ENCODE measurements around the gene GATA2. TPM values are rescaled to one million over a fixed set of nuclear protein-coding genes. Genes with fewer than 3 reads are reported as not detected.

The GATA2 gene
- total RNA-seq, 1 experiment from 2014 or later = 12.5 TPM

- intact Hi-C loops (cut with micrococcal nuclease; ENCODE audit: unreplicated experiment) = no loop called here
- Histone ChIP-seq H3K27me3 (replicated peaks; ENCODE audit: control insufficient read depth, insufficient read depth, low read length) (no peaks in the 10 kb centered on the region), H3K4me1 (peaks cover 39% of the 10 kb centered on the region), H3K36me3 (ENCODE audit: control insufficient read depth, insufficient read depth, low read length) (no peaks in the 10 kb centered on the region; the same call in 1 of the 2 replicates), H3K4me3 (ENCODE audit: low read depth, low read length) (peak overlapping the region; percentile 39), H3K9me3 (no peaks in the 10 kb centered on the region)
- peak; percentile 60 to 63 for DNase-seq
- H3K27ac Mint-ChIP-seq (ENCODE audit: unreplicated experiment) = peak overlapping the region; percentile 48
- POLR2A ChIA-PET = interaction anchor here (0.6 to 1.1 kb wide), 2 partner anchors 56 to 64 kb away, joined by 3 to 5 read pairs; no protein-coding TSS in a partner anchor
- CTCF ChIA-PET = interaction anchor here (0.5 to 1.8 kb wide), 8 partner anchors 16 to 1809 kb away, joined by 3 to 16 read pairs (median 3); no protein-coding TSS in a partner anchor
- no peaks in the 10 kb centered on the region for H3K27me3 Mint-ChIP-seq (ENCODE audit: insufficient read depth, unreplicated experiment)
- no peaks in the 10 kb centered on the region for H3K9me3 Mint-ChIP-seq (ENCODE audit: unreplicated experiment)
- BruUV-seq (replicated peaks) = no TSS peak
- H3K4me1 Mint-ChIP-seq (ENCODE audit: low read depth, unreplicated experiment) = peaks cover 21% of the 10 kb centered on the region
- H3K36me3 Mint-ChIP-seq (ENCODE audit: insufficient read depth, unreplicated experiment) = peaks cover 6% of the 10 kb centered on the region
- peak overlapping the region; percentile 57 for H3K4me3 Mint-ChIP-seq (ENCODE audit: unreplicated experiment)
- TF ChIP-seq CTCF (IDR thresholded peaks at IDR 0.05; ENCODE audit: insufficient read depth in 1 of 2, low read depth in 1 of 2, low read length in 1 of 2, severe bottlenecking in 1 of 2, unreplicated experiment in 1 of 2) = no peak
Observed at GRCh38 chr3:128432971-128433836, 59.8 kb downstream of the GATA2 start.

GRCh38 chr3:128432301-128432970, 60.6 kb downstream of the GATA2 start:
- Histone ChIP-seq H3K27me3 (replicated peaks; ENCODE audit: control insufficient read depth, insufficient read depth, low read length) (no peaks in the 10 kb centered on the region), H3K9me3 (no peaks in the 10 kb centered on the region), H3K4me1 (peaks cover 39% of the 10 kb centered on the region), H3K36me3 (ENCODE audit: control insufficient read depth, insufficient read depth, low read length) (no peaks in the 10 kb centered on the region; the same call in 1 of the 2 replicates), H3K4me3 (ENCODE audit: low read depth, low read length) (peak overlapping the region; percentile 39)
- H3K27ac Mint-ChIP-seq (ENCODE audit: unreplicated experiment) = peak overlapping the region; percentile 86
- peaks cover 6% of the 10 kb centered on the region for H3K36me3 Mint-ChIP-seq (ENCODE audit: insufficient read depth, unreplicated experiment)
- ChIA-PET POLR2A (interaction anchor here (1.1 kb wide), 1 partner anchor 57 kb away, joined by 5 read pairs; no protein-coding TSS in a partner anchor), CTCF (interaction anchor here (0.6 to 1.8 kb wide), 4 partner anchors 40 to 1809 kb away, joined by 3 to 16 read pairs (median 7); no protein-coding TSS in a partner anchor)
- no peaks in the 10 kb centered on the region for H3K9me3 Mint-ChIP-seq (ENCODE audit: unreplicated experiment)
- no TSS peak for BruUV-seq (replicated peaks)
- no peak for TF ChIP-seq CTCF (IDR thresholded peaks at IDR 0.05; ENCODE audit: insufficient read depth in 1 of 2, low read depth in 1 of 2, low read length in 1 of 2, severe bottlenecking in 1 of 2, unreplicated experiment in 1 of 2)
- peak in 1 of 2 experiments; percentile 30 for DNase-seq
- H3K27me3 Mint-ChIP-seq (ENCODE audit: insufficient read depth, unreplicated experiment) = no peaks in the 10 kb centered on the region
- H3K4me3 Mint-ChIP-seq (ENCODE audit: unreplicated experiment) = peak overlapping the region; percentile 75
- H3K4me1 Mint-ChIP-seq (ENCODE audit: low read depth, unreplicated experiment) = peaks cover 21% of the 10 kb centered on the region
- intact Hi-C loops (cut with micrococcal nuclease; ENCODE audit: unreplicated experiment) = no loop called here

GRCh38 chr3:128431803-128432300, 61.1 kb downstream of the GATA2 start:
- Histone ChIP-seq H3K36me3 (ENCODE audit: control insufficient read depth, insufficient read depth, low read length) (no peaks in the 10 kb centered on the region; the same call in 1 of the 2 replicates), H3K4me3 (ENCODE audit: low read depth, low read length) (no peak overlapping the region), H3K27me3 (replicated peaks; ENCODE audit: control insufficient read depth, insufficient read depth, low read length) (no peaks in the 10 kb centered on the region), H3K9me3 (no peaks in the 10 kb centered on the region), H3K4me1 (peaks cover 39% of the 10 kb centered on the region)
- H3K4me3 Mint-ChIP-seq (ENCODE audit: unreplicated experiment) = peak overlapping the region; percentile 75
- no TSS peak for BruUV-seq (replicated peaks)
- no peak for TF ChIP-seq CTCF (IDR thresholded peaks at IDR 0.05; ENCODE audit: insufficient read depth in 1 of 2, low read depth in 1 of 2, low read length in 1 of 2, severe bottlenecking in 1 of 2, unreplicated experiment in 1 of 2)
- DNase-seq = no peak
- peaks cover 21% of the 10 kb centered on the region for H3K4me1 Mint-ChIP-seq (ENCODE audit: low read depth, unreplicated experiment)
- intact Hi-C loops (cut with micrococcal nuclease; ENCODE audit: unreplicated experiment) = no loop called here
- ChIA-PET CTCF (no interaction called here), POLR2A (no interaction called here)
- no peaks in the 10 kb centered on the region for H3K27me3 Mint-ChIP-seq (ENCODE audit: insufficient read depth, unreplicated experiment)
- no peaks in the 10 kb centered on the region for H3K9me3 Mint-ChIP-seq (ENCODE audit: unreplicated experiment)
- H3K36me3 Mint-ChIP-seq (ENCODE audit: insufficient read depth, unreplicated experiment) = peaks cover 6% of the 10 kb centered on the region
- H3K27ac Mint-ChIP-seq (ENCODE audit: unreplicated experiment) = peak overlapping the region; percentile 86

All from Caco-2 (cell line).